ENCODE data around the gene FAM184A. TPM values are rescaled to one million over a fixed set of nuclear protein-coding genes. Genes with fewer than 3 reads are reported as not detected.

FAM184A gene
- total and polyA plus RNA-seq, 2 experiments from 2014 or later, result 13.7 to 18.6 TPM

- H3K27ac Mint-ChIP-seq, result no peak overlapping the region
- ATAC-seq (no peak), DNase-seq (ENCODE audit: low spot score) (no peak)
- H3K9me2 ChIP-seq (ENCODE audit: insufficient read depth), result no peaks in the 10 kb centered on the region
- H3K4me3 Mint-ChIP-seq, result no peak overlapping the region
- no peaks in the 10 kb centered on the region for H3K36me3 Mint-ChIP-seq (ENCODE audit: low read depth)
- peaks cover 3% of the 10 kb centered on the region; the same call in 1 of the 3 replicates for H3K4me1 Mint-ChIP-seq
- no peak overlapping the region for H3K4me2 ChIP-seq
- no peaks in the 10 kb centered on the region for H3K27me3 Mint-ChIP-seq (ENCODE audit: insufficient read depth, low read depth, poor library complexity)
- no peak overlapping the region for H3K4me3 ChIP-seq
- H3K27ac ChIP-seq (ENCODE audit: low read depth), result no peak overlapping the region
- H3K79me2 ChIP-seq (replicated peaks; ENCODE audit: insufficient read depth), result no peaks in the 10 kb centered on the region
- no peaks in the 10 kb centered on the region for H3F3A ChIP-seq (replicated peaks; ENCODE audit: low read depth)
- no peaks in the 10 kb centered on the region for H3K9me3 Mint-ChIP-seq
- no peaks in the 10 kb centered on the region for H4K20me1 ChIP-seq (replicated peaks; ENCODE audit: insufficient read depth)
- no peaks in the 10 kb centered on the region for H3K36me3 ChIP-seq (ENCODE audit: insufficient read depth)
- H2AFZ ChIP-seq, result no peak overlapping the region
- H3K27me3 ChIP-seq (ENCODE audit: insufficient read depth), result no peaks in the 10 kb centered on the region
- no peak for TF ChIP-seq CTCF (conservative IDR thresholded peaks at IDR 0.05; ENCODE audit: low read depth in 2 of 2)
- no peak for TF ChIP-seq EZH2phosphoT487 (IDR thresholded peaks at IDR 0.05; ENCODE audit: unreplicated experiment)
- TF ChIP-seq NANOG (IDR thresholded peaks at IDR 0.05; ENCODE audit: borderline replicate concordance), result no peak
- TF ChIP-seq CREB1 (CRISPR knock-in tag; IDR thresholded peaks at IDR 0.05; ENCODE audit: low read depth), result no peak
- no peak for TF ChIP-seq REST (IDR thresholded peaks at IDR 0.05; ENCODE audit: unreplicated experiment)
- TF ChIP-seq POLR2AphosphoS5 (IDR thresholded peaks at IDR 0.05; ENCODE audit: low read depth), result no peak
- no peak for TF ChIP-seq STAT1 (IDR thresholded peaks at IDR 0.05; ENCODE audit: unreplicated experiment)
- TF ChIP-seq ETS1 (IDR thresholded peaks at IDR 0.05), result no peak
- no peak for TF ChIP-seq ZNF462 (CRISPR knock-in tag; IDR thresholded peaks at IDR 0.05)
- no peak for TF ChIP-seq ZNF331 (CRISPR knock-in tag; IDR thresholded peaks at IDR 0.05; ENCODE audit: low read depth)
- no peak for TF ChIP-seq EZH2 (IDR thresholded peaks at IDR 0.05; ENCODE audit: low read depth, unreplicated experiment)
- TF ChIP-seq ZNF114 (CRISPR knock-in tag; IDR thresholded peaks at IDR 0.05), result no peak
- no peak for TF ChIP-seq JUNB (IDR thresholded peaks at IDR 0.05; ENCODE audit: unreplicated experiment)
- H3K4me1 ChIP-seq (ENCODE audit: insufficient read depth), result no peaks in the 10 kb centered on the region
These were observed 11.4 kb downstream of the FAM184A start for GRCh38 chr6:119067091-119067490.

Data from GM23338 (cell line).